CD4-positive, alpha-beta T cell treated with Interleukin-17A for 1 hour (primary cell): Measurements from ENCODE around the gene ONECUT3.

Experiments used
- DNase-seq: peaks from one replicate; pipeline ENCODE4 v3.0.0-alpha.2; 2020

Gene ONECUT3

DNA sequence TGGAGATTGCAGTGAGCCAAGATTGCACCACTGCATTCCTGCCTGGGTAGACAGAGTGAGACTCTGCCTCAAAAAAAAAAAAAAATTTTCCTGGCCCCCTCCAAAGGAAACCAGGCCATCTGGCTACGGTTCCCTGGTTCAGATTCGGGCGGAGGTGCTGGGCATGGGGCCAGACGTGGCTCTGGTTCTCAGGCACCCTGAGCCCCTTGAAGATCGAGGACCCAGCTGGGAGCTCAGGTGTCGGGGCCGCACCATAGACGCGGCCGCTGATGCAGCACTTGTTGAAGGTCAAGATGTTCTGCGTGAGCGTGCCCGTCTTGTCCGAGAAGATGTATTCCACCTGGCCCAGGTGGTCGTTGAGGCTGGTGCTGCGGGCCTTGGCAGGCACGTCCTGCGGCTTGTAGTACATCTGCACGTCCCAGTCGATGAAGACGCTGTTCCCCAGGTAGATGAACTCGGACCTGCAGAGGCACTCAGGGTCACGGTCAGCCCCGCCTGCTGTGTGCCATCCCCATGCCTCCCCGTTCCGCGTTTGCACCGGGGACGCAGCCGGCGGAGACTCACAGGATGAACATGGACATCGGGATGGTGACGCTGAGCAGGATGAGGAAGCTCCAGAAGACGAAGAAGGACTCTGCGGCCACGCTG lies 46.5 kb downstream of the ONECUT3 start:
- no peak for DNase-seq

GRCh38 chr19:1804858-1805257 lies 51.6 kb downstream of the ONECUT3 start:
- DNase-seq: no peak

GRCh38 chr19:1805401-1806183 lies 52.3 kb downstream of the ONECUT3 start:
- no peak for DNase-seq

- no peak for DNase-seq
These were observed 53.1 kb downstream of the ONECUT3 start for GRCh38 chr19:1806184-1807029.

- no peak for DNase-seq
These were observed 53.9 kb downstream of the ONECUT3 start for GRCh38 chr19:1807030-1807694.

GRCh38 chr19:1807695-1808394 lies 54.5 kb downstream of the ONECUT3 start:
- DNase-seq: no peak

- no peak for DNase-seq
These were observed 55.1 kb downstream of the ONECUT3 start for GRCh38 chr19:1808395-1808731.

GRCh38 chr19:1809678-1810077 lies 56.4 kb downstream of the ONECUT3 start:
- no peak for DNase-seq

DNA sequence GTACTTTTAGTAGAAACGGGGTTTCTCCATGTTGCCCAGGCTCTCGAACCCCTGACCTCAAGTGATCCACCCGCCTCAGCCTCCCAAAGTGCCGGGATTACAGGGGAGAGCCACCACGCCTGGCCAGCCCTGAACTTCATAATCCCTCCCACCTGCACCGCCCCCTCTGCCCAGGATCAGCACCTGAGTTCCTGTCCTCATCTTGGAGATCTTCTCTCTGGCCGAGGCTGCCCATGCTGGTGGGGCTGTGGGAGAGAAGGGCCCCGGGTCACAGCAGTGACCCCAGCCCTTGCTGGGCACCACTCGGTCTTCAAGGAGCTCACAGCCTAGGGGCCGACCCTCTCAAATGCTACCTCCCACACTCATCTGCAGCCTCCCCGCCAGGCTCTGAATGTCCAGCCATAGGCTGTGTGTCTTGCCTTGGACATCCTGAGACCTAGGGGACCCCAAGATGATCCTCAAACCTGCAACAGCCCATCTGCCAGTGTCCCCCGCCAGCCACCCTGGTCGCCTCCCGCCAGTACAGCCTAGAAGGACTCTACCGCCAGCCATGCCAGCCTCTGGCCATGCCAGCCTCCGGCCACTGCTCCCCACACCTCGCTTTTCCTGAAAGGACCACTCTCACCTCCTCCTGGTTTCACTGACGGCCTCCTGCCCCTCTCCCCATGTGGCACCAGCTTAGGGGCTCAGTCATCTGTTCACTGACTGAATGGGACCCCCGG lies 57.3 kb downstream of the ONECUT3 start:
- no peak for DNase-seq

- DNase-seq: peak; percentile 18
These were observed 58.2 kb downstream of the ONECUT3 start for GRCh38 chr19:1811472-1811894.

DNA sequence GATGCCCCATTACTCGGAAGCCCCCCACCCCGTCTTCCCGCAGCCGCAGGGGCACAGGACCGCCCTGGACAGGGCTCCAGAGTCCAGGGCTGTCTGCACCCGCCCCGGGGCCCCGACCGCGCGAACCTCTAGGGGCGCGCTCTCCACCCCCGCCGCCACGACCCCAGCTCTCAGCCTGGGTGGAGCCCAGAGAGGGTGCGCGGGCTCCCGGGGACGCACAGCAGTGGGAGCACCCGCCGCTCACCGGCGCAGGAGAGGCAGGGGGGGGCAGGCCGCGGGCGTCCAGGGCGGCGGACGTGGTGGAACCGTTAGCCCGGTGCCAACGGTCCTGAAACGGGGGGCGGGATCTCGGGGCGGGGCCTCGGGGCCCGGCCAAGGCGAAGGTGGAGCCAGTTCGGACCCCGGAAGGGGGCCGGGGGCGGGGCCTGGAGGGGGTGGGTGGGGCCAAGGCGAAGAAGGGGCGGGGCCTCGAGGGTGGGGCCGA lies 58.7 kb downstream of the ONECUT3 start, which contains the start of gene ATP8B3:
Gene ATP8B3 (minus strand): TSS at position 335 of the 484 bp plus-strand sequence. CDS start 540 bp downstream, outside the sequence.
- no peak for DNase-seq

GRCh38 chr19:1812426-1813191 lies 59.3 kb downstream of the ONECUT3 start:
- DNase-seq: peak; percentile 93

GRCh38 chr19:1813192-1814182 lies 60.2 kb downstream of the ONECUT3 start:
- DNase-seq: no peak

DNA sequence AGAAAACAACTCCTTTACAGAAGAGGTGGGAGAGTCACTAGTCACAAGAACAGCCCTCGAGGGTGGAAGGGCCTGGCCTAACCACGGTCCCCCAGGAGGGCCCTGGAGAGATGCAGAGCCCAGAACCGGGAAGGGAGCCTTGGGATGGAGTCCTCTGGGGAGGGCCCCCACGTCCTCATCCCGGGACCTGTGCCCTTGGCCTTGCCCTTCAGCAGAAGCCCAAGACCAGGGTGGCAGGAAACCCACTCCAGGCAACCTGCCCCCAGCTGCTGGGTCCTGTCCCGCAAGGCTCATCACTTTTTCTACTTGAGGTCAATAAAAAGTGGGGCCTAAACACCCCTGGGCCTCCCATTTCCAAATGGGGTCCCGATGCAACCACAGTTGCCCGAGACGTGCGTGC lies 61.1 kb downstream of the ONECUT3 start:
- no peak for DNase-seq

DNA sequence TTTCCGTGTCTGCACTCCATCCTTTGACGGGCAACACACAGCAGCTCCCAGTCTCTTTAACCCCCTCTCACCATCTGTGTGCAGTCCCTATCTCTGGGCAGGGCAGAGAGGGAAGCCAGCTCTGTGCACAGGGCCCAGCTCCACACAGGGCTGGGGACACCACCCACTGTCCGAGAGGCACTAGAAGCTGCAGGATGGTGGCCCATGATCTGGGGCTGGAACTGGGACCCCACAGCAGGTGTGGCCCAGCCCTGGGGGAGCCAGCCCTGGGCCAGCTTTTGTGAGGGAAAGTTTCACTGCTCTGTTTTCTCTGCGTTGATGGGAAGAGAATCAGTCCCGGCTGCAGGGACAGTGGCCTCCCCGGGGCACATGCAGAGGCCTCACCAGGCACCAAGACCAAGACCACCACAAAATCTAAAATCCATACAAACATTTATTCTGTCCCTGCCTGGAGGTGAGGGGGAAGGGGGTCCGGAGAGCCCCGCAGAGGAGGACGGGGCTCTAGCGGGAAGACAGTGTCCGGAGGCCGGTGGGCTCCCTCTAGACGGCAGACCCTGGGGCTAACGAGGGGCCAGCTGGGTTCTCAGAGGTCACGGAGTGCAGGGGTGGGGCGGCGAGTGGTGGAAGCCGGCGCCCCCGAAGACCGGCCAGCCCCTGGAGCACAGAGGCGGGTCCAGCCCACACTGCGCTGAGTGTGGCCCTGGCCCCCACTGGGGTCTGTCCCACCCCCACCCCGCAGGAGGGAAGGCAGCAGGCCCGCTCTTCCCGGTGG lies 61.7 kb downstream of the ONECUT3 start:
- no peak for DNase-seq

- no peak for DNase-seq
These were observed 62.6 kb downstream of the ONECUT3 start for GRCh38 chr19:1815605-1816529.
